HL-60 (cell line): ENCODE data around the gene ESR2.

Experiments used
- DNase-seq, 2 experiments: peaks; one replicate each; pipeline ENCODE4 v3.0.0-alpha.2; 2010 to 2020; ENCODE audit warnings: low read depth in 1 of 2, low spot score in 1 of 2
- H3K27ac ChIP-seq: fragments of 250-450 bp; sonication (Bioruptor Pico); replicated peaks from 2 replicates; pipeline ENCODE4 v1.5.1; 2020; ENCODE audit warnings: mild to moderate bottlenecking, moderate library complexity
- H3K27me3 ChIP-seq: fragments of 250-450 bp; sonication (Bioruptor Pico); 2 replicates; pipeline ENCODE4 v1.5.1; 2021; ENCODE audit warnings: mild to moderate bottlenecking, moderate library complexity; ENCODE audit not compliant: insufficient read depth, poor library complexity, severe bottlenecking
- H3K4me3 ChIP-seq: replicated peaks from 2 replicates; pipeline ENCODE4 v1.5.1; 2011; ENCODE audit warnings: mild to moderate bottlenecking, control low read depth, low read length; ENCODE audit not compliant: insufficient read depth
- CTCF ChIP-seq: IDR thresholded peaks from one replicate; pipeline ENCODE4 v1.5.1; 2011; ENCODE audit warnings: low read length, control low read depth, inconsistent platforms; ENCODE audit not compliant: insufficient read depth
- GABPA ChIP-seq: IDR thresholded peaks from 2 replicates; pipeline ENCODE4 v1.6.1; 2012; ENCODE audit warnings: low read depth
- POLR2AphosphoS5 ChIP-seq: IDR thresholded peaks from 2 replicates; pipeline ENCODE4 v1.6.1; 2012; ENCODE audit warnings: low read depth
- REST ChIP-seq: IDR thresholded peaks from 2 replicates; pipeline ENCODE4 v1.6.1; 2012; ENCODE audit warnings: low read depth; ENCODE audit not compliant: insufficient replicate concordance
- SPI1 ChIP-seq: IDR thresholded peaks from 2 replicates; pipeline ENCODE4 v1.6.1; 2012; ENCODE audit warnings: low read depth, mild to moderate bottlenecking, borderline replicate concordance

Gene ESR2

GRCh38 chr14:64193821-64194220, 100.3 kb downstream of the ESR2 start:
- Histone ChIP-seq H3K27me3 (no peaks in the 10 kb centered on the region), H3K27ac (no peak overlapping the region), H3K4me3 (no peak overlapping the region)
- DNase-seq, result no peak
- TF ChIP-seq CTCF (no peak), POLR2AphosphoS5 (no peak), GABPA (no peak), SPI1 (no peak), REST (no peak)

DNA sequence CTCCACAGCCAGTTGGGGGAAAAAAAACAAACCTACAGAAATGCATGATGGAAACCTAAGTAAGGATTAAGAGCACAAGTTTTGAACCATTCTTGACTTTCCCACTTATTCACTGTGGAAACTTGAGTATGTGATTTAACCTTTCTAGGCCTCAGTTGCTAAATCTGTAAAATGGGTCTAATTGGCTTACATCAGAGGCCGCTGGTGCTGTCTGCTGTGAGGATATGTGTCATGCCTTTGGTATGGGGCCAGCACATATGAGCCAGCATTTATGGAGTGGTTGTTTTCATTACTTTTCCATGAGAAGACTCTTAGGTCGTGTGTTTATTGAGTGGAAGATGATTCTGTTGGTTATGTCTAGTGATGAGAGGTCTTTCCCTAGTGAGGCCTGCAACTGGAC, 102.4 kb downstream of the ESR2 start:
- TF ChIP-seq CTCF, result no peak
- TF ChIP-seq POLR2AphosphoS5, result no peak
- TF ChIP-seq SPI1, result no peak
- no peak for TF ChIP-seq GABPA
- no peak for TF ChIP-seq REST

DNA sequence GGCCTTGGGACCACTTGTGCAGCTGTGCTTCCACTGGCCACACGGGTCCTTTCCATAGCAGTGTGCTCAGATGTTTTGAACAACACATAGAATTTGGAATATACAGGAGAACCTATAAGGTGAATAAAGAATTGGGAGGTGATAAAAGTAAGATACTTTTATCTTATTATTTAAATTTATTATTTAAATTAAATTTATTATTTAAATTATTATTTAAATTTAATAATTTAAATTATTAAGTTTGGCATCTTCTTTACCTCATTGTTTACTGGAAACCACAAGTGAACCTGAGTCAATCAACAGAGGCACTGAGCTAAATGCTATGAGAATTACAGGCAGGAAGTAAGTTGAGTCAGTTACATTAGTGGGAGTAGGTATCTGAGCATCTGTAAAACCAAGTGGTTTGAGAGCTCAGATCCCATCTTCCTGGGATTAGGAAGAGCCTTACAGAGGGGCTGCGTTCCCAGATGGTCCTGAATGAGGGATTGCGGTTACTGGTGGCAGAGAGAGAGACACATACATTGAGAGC, 103.1 kb downstream of the ESR2 start:
- Histone ChIP-seq H3K27me3 (no peaks in the 10 kb centered on the region), H3K4me3 (no peak overlapping the region), H3K27ac (no peak overlapping the region)
- TF ChIP-seq CTCF (no peak), REST (no peak), GABPA (no peak), SPI1 (no peak), POLR2AphosphoS5 (no peak)
- DNase-seq, result no peak

More for the DNA sequence above, 102.4 kb downstream of the ESR2 start:
- no peak for DNase-seq
- no peak overlapping the region for H3K27ac ChIP-seq
- no peaks in the 10 kb centered on the region for H3K27me3 ChIP-seq
- no peak overlapping the region for H3K4me3 ChIP-seq
